T-helper 2 cell (primary cell): Measurements from ENCODE around the gene ZMYND11.
A peak's percentile ranks its signal among the peaks of the same experiment; 100 is the strongest.

Experiments used
- DNase-seq, 5 experiments: peaks; one replicate each; pipeline versions ENCODE4 v3.0.0 to v3.0.0-alpha.2; 2012 to 2022

Gene ZMYND11

GRCh38 chr10:200405-200804, 65.2 kb downstream of the ZMYND11 start:
- DNase-seq, result no peak

GRCh38 chr10:201328-201771, 66.1 kb downstream of the ZMYND11 start:
- DNase-seq, result peak in 1 of 5 experiments; percentile 11

GRCh38 chr10:208616-209015, 73.4 kb downstream of the ZMYND11 start:
- no peak for DNase-seq

GRCh38 chr10:209357-209756, 74.1 kb downstream of the ZMYND11 start:
- DNase-seq, result no peak

GRCh38 chr10:210297-210696, 75.0 kb downstream of the ZMYND11 start:
- no peak for DNase-seq

GRCh38 chr10:215444-215843, 80.2 kb downstream of the ZMYND11 start:
- DNase-seq, result no peak

- no peak for DNase-seq
These were observed 83.5 kb downstream of the ZMYND11 start for GRCh38 chr10:218798-219197.

GRCh38 chr10:219731-220472, 84.6 kb downstream of the ZMYND11 start:
- no peak for DNase-seq

GRCh38 chr10:224571-224970, 89.3 kb downstream of the ZMYND11 start:
- DNase-seq, result peak in 1 of 5 experiments; percentile 11

- no peak for DNase-seq
These were observed 90.8 kb downstream of the ZMYND11 start for GRCh38 chr10:226018-226417.

GRCh38 chr10:227014-227413, 91.8 kb downstream of the ZMYND11 start:
- DNase-seq, result no peak

GRCh38 chr10:228366-228765, 93.1 kb downstream of the ZMYND11 start:
- DNase-seq, result no peak

GRCh38 chr10:230758-231157, 95.5 kb downstream of the ZMYND11 start:
- peak in 1 of 5 experiments; percentile 38 for DNase-seq

- no peak for DNase-seq
These were observed 96.8 kb downstream of the ZMYND11 start for GRCh38 chr10:232061-232460.

- no peak for DNase-seq
These were observed 97.6 kb downstream of the ZMYND11 start for GRCh38 chr10:232878-233277.

- no peak for DNase-seq
These were observed 99.6 kb downstream of the ZMYND11 start for GRCh38 chr10:234708-235406.

GRCh38 chr10:235915-236314, 100.7 kb downstream of the ZMYND11 start:
- DNase-seq, result no peak

GRCh38 chr10:239109-239508, 103.9 kb downstream of the ZMYND11 start:
- no peak for DNase-seq

GRCh38 chr10:241451-241850, 106.2 kb downstream of the ZMYND11 start:
- no peak for DNase-seq

- DNase-seq, result no peak
These were observed 106.8 kb downstream of the ZMYND11 start for GRCh38 chr10:241966-242643.

GRCh38 chr10:244227-244626, 109.0 kb downstream of the ZMYND11 start:
- DNase-seq, result no peak

- no peak for DNase-seq
These were observed 111.2 kb downstream of the ZMYND11 start for GRCh38 chr10:246431-246830.

- DNase-seq, result no peak
These were observed 112.2 kb downstream of the ZMYND11 start for GRCh38 chr10:247480-247879.

GRCh38 chr10:248307-248706, 113.1 kb downstream of the ZMYND11 start:
- DNase-seq, result peak in 1 of 5 experiments; percentile 2
